ENCODE measurements around the gene IQGAP1.
A peak's percentile ranks its signal among the peaks of the same experiment; 100 is the strongest.

The IQGAP1 gene

DNA sequence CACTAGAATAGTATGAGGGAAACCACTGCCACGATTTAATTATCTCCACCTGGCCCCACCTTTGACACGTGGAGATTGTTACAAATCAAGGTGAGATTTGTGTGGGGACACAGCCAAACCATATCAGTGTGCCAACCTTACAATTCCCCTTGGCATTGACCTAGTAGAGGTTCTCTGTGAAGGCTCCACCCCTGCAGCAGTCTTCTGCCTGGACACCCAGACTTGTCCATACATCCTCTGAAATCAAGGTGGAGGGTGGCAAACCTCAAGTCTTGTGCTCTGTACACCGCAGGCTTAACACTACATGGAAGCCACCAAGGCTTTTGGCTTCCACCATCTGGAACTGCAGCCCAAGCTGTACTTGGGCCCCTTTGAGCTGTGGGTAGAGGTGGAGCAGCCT is 8.8 kb upstream of the IQGAP1 start:
- H3K27ac ChIP-seq = no peak overlapping the region
- TF ChIP-seq, protein P1, sequence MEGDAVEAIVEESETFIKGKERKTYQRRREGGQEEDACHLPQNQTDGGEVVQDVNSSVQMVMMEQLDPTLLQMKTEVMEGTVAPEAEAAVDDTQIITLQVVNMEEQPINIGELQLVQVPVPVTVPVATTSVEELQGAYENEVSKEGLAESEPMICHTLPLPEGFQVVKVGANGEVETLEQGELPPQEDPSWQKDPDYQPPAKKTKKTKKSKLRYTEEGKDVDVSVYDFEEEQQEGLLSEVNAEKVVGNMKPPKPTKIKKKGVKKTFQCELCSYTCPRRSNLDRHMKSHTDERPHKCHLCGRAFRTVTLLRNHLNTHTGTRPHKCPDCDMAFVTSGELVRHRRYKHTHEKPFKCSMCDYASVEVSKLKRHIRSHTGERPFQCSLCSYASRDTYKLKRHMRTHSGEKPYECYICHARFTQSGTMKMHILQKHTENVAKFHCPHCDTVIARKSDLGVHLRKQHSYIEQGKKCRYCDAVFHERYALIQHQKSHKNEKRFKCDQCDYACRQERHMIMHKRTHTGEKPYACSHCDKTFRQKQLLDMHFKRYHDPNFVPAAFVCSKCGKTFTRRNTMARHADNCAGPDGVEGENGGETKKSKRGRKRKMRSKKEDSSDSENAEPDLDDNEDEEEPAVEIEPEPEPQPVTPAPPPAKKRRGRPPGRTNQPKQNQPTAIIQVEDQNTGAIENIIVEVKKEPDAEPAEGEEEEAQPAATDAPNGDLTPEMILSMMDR (conservative IDR thresholded peaks at IDR 0.05) = no peak

DNA sequence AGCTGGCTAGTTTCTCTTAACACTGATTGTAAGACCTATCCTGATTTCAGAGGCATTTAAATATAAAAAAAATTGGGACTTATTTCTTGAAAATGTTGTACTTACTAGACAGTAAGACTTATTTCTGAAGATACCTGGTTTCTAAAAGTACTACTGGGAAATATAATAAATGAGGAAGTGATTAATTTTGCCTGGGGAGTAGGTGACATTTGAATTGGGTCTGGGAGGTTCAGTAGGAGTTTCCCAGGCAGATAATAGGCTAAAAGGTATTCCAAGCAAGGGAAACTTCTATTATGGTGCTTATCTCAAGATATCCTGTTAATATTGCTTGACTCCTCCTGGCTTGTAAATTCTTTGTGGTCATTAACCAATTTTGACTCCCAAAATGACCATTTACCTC is 6.5 kb upstream of the IQGAP1 start:
- H3K27ac ChIP-seq = no peak overlapping the region
- TF ChIP-seq, protein P1 (conservative IDR thresholded peaks at IDR 0.05) = no peak

DNA sequence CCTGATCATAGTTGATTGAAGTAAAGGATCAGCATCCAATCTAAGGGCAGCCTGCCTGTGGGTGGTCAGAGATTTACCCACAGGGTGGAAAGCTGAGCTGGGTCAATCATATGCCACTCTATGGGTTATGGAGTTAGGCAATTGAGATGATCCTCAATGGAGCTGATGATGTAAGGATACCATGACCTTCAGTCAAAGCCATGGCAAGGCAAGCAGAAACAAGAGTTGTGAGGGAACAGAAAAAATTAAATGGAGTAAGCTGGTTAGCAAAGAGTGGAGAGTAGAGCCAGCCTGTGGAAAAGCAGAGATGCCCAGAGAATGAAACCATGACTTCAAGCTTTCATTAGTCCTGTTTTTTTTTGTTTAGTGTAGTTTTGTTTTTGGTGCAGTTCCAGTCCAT is 5.7 kb upstream of the IQGAP1 start:
- no peak overlapping the region for H3K27ac ChIP-seq
- TF ChIP-seq, protein P1 (conservative IDR thresholded peaks at IDR 0.05) = no peak

DNA sequence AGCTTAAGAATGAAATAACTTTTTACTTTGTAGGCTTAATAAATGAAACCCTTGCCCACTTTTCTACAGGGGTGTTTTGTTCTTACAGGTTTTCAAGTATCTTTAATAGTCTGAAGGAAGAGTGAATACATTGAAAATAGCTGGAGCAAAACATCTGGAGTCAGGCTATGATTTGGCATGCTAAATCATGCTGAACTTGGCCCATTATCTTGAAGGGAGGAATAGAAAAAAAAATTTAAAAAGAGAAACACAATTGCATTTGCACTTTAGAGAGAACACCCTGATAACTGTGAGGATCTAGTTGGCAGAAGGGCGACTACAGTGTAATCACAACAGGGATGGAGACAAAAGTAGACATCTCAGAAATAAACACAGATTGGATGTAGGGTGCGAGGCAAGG is 1.8 kb upstream of the IQGAP1 start:
- H3K27ac ChIP-seq = no peak overlapping the region

DNA sequence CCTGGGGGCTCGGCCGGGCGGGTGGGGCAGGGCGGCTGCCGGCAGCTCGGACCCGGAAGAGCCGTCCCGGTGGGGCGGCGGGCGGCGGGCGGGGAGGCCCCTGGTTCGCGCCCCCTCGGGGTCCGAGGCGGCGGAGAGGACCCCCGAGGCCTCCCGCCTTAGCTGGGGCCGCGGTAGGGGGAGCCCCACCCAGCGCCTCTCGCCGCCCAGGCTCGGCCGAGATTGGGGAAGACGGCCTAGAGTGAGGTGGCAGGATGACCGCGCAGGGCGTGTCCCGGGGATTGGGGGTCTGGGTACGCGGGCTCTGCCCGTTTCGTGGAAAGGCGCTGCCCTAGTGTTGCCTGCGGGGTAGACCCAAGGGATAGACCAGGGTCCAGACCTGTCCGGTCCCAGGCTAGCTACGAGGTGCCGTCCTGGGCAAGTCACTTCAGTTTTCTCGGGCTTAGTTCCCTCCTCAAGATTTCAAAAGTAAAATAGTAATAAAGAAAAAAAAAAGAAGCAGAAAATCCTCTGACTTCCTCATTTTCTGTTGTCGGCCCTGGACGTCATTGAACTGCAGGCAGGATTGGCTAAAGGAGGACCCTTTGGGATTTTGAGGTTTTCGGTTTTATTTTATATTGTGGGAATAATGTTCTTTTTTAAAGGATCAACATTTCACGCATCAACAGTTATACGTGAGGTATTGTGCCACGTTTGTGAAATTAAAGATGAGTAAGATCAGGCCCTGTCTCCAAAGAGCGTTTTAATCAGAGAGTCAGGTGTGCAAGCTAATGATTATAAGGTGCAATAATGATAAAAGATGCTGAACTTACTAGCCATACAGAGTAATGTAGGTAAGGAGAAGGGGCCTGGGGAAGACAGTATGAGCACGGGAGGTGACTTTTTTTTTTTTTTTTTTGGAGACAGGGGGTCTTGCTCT is 679 bp downstream of the IQGAP1 start:
- TF ChIP-seq, protein P1 (conservative IDR thresholded peaks at IDR 0.05) = no peak
- peak overlapping the region; percentile 90 for H3K27ac ChIP-seq

More for the DNA sequence above, 1.8 kb upstream of the IQGAP1 start:
- TF ChIP-seq, protein P1 (conservative IDR thresholded peaks at IDR 0.05) = no peak

DNA sequence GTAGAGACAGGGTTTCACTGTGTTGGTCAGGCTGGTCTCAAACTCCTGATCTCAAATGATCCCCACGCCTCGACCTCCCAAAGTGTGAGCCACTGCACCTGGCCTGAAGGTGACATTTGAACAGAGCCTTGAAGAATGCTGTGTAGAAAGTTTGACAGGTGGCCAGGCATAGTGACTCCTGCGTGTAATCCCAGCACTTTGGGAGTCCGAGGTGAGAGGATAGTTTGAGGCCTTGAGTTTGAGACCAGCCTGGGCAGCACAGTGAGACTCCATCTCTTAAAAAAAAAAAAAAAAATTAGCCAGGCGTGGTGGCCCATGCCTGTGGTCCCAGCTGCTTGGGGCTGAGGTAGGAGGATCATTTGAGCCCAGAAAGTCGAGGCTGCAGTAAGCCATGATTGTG is 1.5 kb downstream of the IQGAP1 start:
- H3K27ac ChIP-seq = no peak overlapping the region

DNA sequence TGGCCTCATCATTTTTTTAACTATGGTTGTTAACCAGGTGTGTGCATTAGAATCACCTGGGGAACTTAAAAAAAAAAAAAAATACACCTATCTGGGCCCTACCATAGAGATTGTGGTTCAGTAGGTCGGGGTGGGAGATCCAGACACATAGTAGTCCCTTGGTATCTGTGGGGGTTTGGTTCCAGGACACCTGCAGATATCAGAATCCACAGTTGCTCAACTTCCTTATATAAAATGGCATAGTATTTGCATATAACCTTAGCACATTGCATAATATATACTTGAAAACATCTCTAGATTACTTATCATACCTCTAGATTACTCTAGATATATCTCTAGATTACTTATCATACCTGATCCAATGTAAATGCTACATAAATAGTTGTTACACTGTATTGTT is 5.0 kb downstream of the IQGAP1 start:
- TF ChIP-seq, protein P1 (conservative IDR thresholded peaks at IDR 0.05) = no peak
- H3K27ac ChIP-seq = no peak overlapping the region

More for the DNA sequence above, 1.5 kb downstream of the IQGAP1 start:
- TF ChIP-seq, protein P1 (conservative IDR thresholded peaks at IDR 0.05) = no peak

All from VCaP (cell line).